B cell (primary cell): Measurements from ENCODE around the gene VAV2. TPM values are rescaled to one million over a fixed set of nuclear protein-coding genes. Genes with fewer than 3 reads are reported as not detected.

Experiments used
- ATAC-seq: fragments of 200-7000 bp; cut with Tn5 transposase; one replicate; pipeline ENCODE4 v1.10.0; 2021; ENCODE audit warnings: low read depth, mild to moderate bottlenecking, moderate number of reproducible peaks, moderate library complexity
- CTCF ChIA-PET: fragments of 350-600 bp; sonication (Branson Sonifier 250); formaldehyde crosslinking; loops from one replicate; lab custom pipeline; 2021; ENCODE audit warnings: antibody characterized with exemption, inconsistent platforms; lab: Charles Lee
- POLR2A ChIA-PET: fragments of 350-600 bp; sonication (Branson Sonifier 250); formaldehyde crosslinking; loops from one replicate; lab custom pipeline; 2021; ENCODE audit warnings: antibody characterized with exemption; lab: Charles Lee
- DNase-seq: peaks from one replicate; pipeline ENCODE4 v3.0.0; 2013
- H2AFZ ChIP-seq: 2 replicates; pipeline ENCODE4 v1.6.1; 2012; ENCODE audit warnings: mild to moderate bottlenecking, low read depth, low read length; ENCODE audit not compliant: insufficient read depth, poor library complexity, severe bottlenecking
- H3K27ac ChIP-seq, 2 donors: 1 replicate in 1 of 2; 2 replicates in 1 of 2; pipeline ENCODE4 v1.5.1; 2012 to 2013; ENCODE audit warnings: low read length in 2 of 2, mild to moderate bottlenecking in 2 of 2, moderate library complexity in 1 of 2
- H3K27me3 ChIP-seq, 4 experiments: fragments of 200-600 bp in 1 of 4; sonication (generic) in 1 of 4; replicated peaks in 1 of 4; 1 replicate in 2 of 4; 2 replicates in 2 of 4; pipeline versions ENCODE4 v1.6.1 to v1.7.0; 2013 to 2016; ENCODE audit warnings: low read length in 3 of 4, mild to moderate bottlenecking in 2 of 4, mixed read lengths in 1 of 4, moderate library complexity in 1 of 4; ENCODE audit not compliant: insufficient read depth in 4 of 4, control insufficient read depth in 3 of 4; ENCODE audit errors: control extremely low read depth in 1 of 4
- H3K36me3 ChIP-seq, 2 experiments: replicated peaks in 1 of 2; 1 replicate in 1 of 2; 2 replicates in 1 of 2; pipeline versions ENCODE4 v1.6.1 to v1.7.1; 2013; ENCODE audit warnings: low read length in 1 of 2; ENCODE audit not compliant: insufficient read depth in 2 of 2, control insufficient read depth in 1 of 2; ENCODE audit errors: control extremely low read depth in 1 of 2, extremely low read depth in 1 of 2
- H3K4me1 ChIP-seq, 2 donors: fragments of 200-600 bp in 1 of 2; sonication (generic) in 1 of 2; 1 replicate in 1 of 2; 2 replicates in 1 of 2; pipeline versions ENCODE4 v1.5.1 to v1.6.1; 2013 to 2017; ENCODE audit warnings: low read length in 2 of 2; ENCODE audit not compliant: control insufficient read depth in 2 of 2, insufficient read depth in 2 of 2
- H3K4me2 ChIP-seq: replicated peaks from 2 replicates; pipeline ENCODE3; 2012; ENCODE audit warnings: mild to moderate bottlenecking, low read depth, low read length; ENCODE audit not compliant: poor library complexity, severe bottlenecking
- H3K4me3 ChIP-seq, 5 experiments: fragments of 200-600 bp in 1 of 5; sonication (generic) in 1 of 5; 1 replicate in 3 of 5; 2 replicates in 2 of 5; pipeline versions ENCODE4 v1.5.1 to v1.7.0; 2011 to 2016; ENCODE audit warnings: low read length in 4 of 5, mild to moderate bottlenecking in 4 of 5, low read depth in 2 of 5, control low read depth in 1 of 5, moderate library complexity in 1 of 5; ENCODE audit not compliant: insufficient read depth in 1 of 5; ENCODE audit errors: control extremely low read depth in 1 of 5, extremely low read depth in 1 of 5
- H3K79me2 ChIP-seq: fragments of 200-600 bp; sonication (generic); one replicate; pipeline ENCODE4 v1.6.0; 2016; ENCODE audit warnings: low read length; ENCODE audit not compliant: control insufficient read depth, insufficient read depth
- H3K9ac ChIP-seq: fragments of 200-600 bp; sonication (generic); 2 replicates; pipeline ENCODE4 v1.6.1; 2017; ENCODE audit warnings: mild to moderate bottlenecking, low read length, moderate library complexity
- H3K9me3 ChIP-seq, 3 donors: one replicate each; pipeline versions ENCODE4 v1.6.1 to v1.7.1; 2013; ENCODE audit warnings: low read length in 2 of 3; ENCODE audit not compliant: control insufficient read depth in 2 of 3, insufficient read depth in 1 of 3; ENCODE audit errors: control extremely low read depth in 1 of 3
- H4K20me1 ChIP-seq: 2 replicates; pipeline ENCODE4 v1.6.0; 2012; ENCODE audit warnings: mild to moderate bottlenecking, low read length; ENCODE audit not compliant: insufficient read depth, control insufficient read depth, poor library complexity, severe bottlenecking
- H3K27ac Mint-ChIP-seq: one replicate; pipeline ENCODE4 v1.8.0; 2021; ENCODE audit warnings: mixed read lengths
- H3K27me3 Mint-ChIP-seq: one replicate; pipeline ENCODE4 v1.8.0; 2021; ENCODE audit warnings: mixed read lengths
- H3K4me1 Mint-ChIP-seq: one replicate; pipeline ENCODE4 v1.8.0; 2021; ENCODE audit warnings: mixed read lengths
- H3K4me3 Mint-ChIP-seq: one replicate; pipeline ENCODE4 v1.8.0; 2021; ENCODE audit warnings: mixed read lengths
- H3K9me3 Mint-ChIP-seq: one replicate; pipeline ENCODE4 v1.8.0; 2022; ENCODE audit warnings: mixed read lengths; ENCODE audit not compliant: insufficient read depth
- CTCF ChIP-seq: fragments of 200-600 bp; IDR thresholded peaks from one replicate; pipeline ENCODE4 v1.8.0; 2022; ENCODE audit warnings: antibody characterized with exemption, mild to moderate bottlenecking
- EZH2 ChIP-seq: IDR thresholded peaks from 2 replicates; pipeline ENCODE4 v1.6.1; 2012; ENCODE audit warnings: borderline replicate concordance, low read depth, mild to moderate bottlenecking, moderate library complexity, low read length; ENCODE audit not compliant: insufficient read depth, poor library complexity, severe bottlenecking
- WGBS: methylation state at CpG from one replicate; pipeline ENCODE4 v1.1.5; 2013; ENCODE audit warnings: missing lambda C conversion rate; ENCODE audit not compliant: insufficient coverage; 5-methylcytosine and 5-hydroxymethylcytosine counted together
- intact Hi-C: fragments of 100-400 bp; cut with micrococcal nuclease; formaldehyde crosslinking; loops from one replicate; pipeline ENCODE4 v1.10.0; 2022
- polyA plus RNA-seq: library from polyadenylated mRNA; depleted of rRNA; stranded (reverse); fragments of >200 nt; gene quantifications from 2 replicates; pipeline ENCODE4 v1.2.3, GENCODE V29; 2012
- total RNA-seq, 2 donors: library from RNA; stranded (reverse); fragments of 120-200 nt in 1 of 2; gene quantifications; 1 replicate in 1 of 2; 2 replicates in 1 of 2; pipeline versions ENCODE4 v1.2.3 to v1.2.4, GENCODE V29; 2013 to 2022

The VAV2 gene
- total and polyA plus RNA-seq, 2 donors (not counting 1 experiment from before 2014, with no cell fraction given): 34.4 to 128 TPM

DNA sequence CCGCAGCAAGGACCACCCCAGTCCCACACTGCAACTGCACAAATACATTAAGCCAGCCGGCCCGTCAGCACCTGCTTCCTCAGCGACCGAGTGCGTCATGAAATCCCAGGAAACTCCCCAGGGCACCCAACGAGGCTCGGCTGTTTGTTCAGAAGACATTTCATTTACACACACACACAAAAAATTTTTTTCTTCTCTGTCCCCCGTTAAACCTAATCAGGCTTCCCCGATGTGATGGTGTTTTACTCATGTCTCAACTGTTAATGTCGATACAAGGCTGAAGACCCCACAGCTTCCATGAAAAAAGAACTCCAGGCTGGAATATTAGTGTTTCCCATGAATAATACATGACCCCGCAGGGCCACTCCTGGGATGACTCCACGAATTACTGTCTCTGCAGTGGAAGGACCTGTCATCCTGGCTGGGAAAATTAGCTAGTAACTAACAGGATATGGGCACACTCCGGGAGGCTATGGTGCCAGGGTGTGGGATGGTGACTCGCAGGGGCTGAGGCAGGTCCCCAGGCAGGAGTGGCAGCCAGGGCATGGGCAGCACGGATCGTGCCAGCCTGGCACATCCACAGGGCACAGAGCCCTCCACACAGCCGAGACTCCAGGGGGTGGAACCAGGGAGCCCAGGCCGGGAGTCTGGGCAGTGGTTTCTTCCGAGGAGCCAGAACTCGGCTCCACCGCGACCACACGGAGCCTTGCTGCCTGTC lies 102.4 kb downstream of the VAV2 start:
- TF ChIP-seq CTCF: no peak
- TF ChIP-seq EZH2: no peak
- Histone ChIP-seq H3K36me3 (peaks cover 0 to 28% of the 10 kb centered on the region in 2 experiments), H3K9me3 (no peaks in the 10 kb centered on the region), H3K79me2 (peaks cover 99% of the 10 kb centered on the region), H3K27ac (no peak overlapping the region), H2AFZ (no peak overlapping the region), H3K4me2 (no peak overlapping the region), H3K4me3 (no peak overlapping the region), H3K27me3 (no peaks in the 10 kb centered on the region), H4K20me1 (peaks cover 97% of the 10 kb centered on the region), H3K4me1 (no peaks in the 10 kb centered on the region), H3K9ac (no peak overlapping the region)
- no peaks in the 10 kb centered on the region for H3K9me3 Mint-ChIP-seq
- no peak for ATAC-seq
- no peaks in the 10 kb centered on the region for H3K27me3 Mint-ChIP-seq
- peaks cover 29% of the 10 kb centered on the region for H3K4me1 Mint-ChIP-seq
- no peak overlapping the region for H3K4me3 Mint-ChIP-seq
- CTCF ChIA-PET: no interaction called here
- no peak overlapping the region for H3K27ac Mint-ChIP-seq
- intact Hi-C loops: no loop called here
- no peak for DNase-seq
- POLR2A ChIA-PET: no interaction called here
- WGBS: 97% methylated on average over 23 of the region's 24 CpGs

DNA sequence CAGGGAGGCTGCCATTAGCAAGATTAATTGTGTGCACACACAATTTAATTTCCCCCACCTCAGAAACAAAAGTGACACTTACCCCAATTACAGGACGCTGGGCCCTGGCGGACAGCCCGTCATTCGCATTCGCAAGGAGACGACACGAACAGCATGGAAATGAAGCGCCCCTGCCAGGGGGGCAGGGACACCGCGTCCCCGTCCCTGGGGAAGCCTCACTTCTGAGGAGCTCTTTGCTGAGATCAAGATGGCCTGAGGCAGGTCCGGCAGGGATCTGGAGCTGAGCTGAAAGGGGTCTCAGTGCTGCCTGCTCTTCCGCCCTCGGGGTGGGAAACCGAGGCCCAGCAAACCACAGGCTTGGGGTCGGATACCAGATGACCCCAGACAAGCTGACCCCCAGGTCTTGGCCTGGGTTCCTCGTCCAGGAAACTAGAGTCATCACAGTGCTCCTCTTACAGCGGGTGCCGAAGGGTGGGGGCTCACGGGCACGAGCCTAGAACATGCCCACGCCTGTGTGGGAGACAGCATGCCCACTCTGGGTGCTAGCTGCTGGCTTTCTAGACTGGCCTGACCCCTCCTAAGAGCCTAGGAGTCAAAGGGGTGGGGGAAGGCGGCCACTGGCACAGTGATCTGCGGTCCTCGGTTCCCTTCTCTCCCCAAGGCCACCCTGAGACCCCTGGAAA lies 103.2 kb downstream of the VAV2 start:
- H3K4me1 Mint-ChIP-seq: peaks cover 30% of the 10 kb centered on the region
- no peak for TF ChIP-seq CTCF
- TF ChIP-seq EZH2: no peak
- no peak overlapping the region for H3K27ac Mint-ChIP-seq
- no peak for ATAC-seq
- H3K27me3 Mint-ChIP-seq: no peaks in the 10 kb centered on the region
- Histone ChIP-seq H3K9ac (no peak overlapping the region), H4K20me1 (peaks cover 97% of the 10 kb centered on the region), H3K4me1 (no peaks in the 10 kb centered on the region), H3K27ac (no peak overlapping the region), H2AFZ (no peak overlapping the region), H3K79me2 (peaks cover 99% of the 10 kb centered on the region), H3K27me3 (no peaks in the 10 kb centered on the region), H3K9me3 (no peaks in the 10 kb centered on the region), H3K36me3 (peaks cover 0 to 24% of the 10 kb centered on the region in 2 experiments), H3K4me2 (no peak overlapping the region), H3K4me3 (no peak overlapping the region)
- H3K9me3 Mint-ChIP-seq: no peaks in the 10 kb centered on the region
- DNase-seq: no peak
- 95% methylated on average over 25 of the region's 25 CpGs for WGBS
- no peak overlapping the region for H3K4me3 Mint-ChIP-seq
- POLR2A ChIA-PET: interaction anchor here (0.7 kb wide), 1 partner anchor 17 kb away, joined by 3 read pairs; no protein-coding TSS in a partner anchor
- CTCF ChIA-PET: no interaction called here
- intact Hi-C loops: no loop called here
